Measurements from ENCODE around the gene EIF2D.

The EIF2D gene

DNA sequence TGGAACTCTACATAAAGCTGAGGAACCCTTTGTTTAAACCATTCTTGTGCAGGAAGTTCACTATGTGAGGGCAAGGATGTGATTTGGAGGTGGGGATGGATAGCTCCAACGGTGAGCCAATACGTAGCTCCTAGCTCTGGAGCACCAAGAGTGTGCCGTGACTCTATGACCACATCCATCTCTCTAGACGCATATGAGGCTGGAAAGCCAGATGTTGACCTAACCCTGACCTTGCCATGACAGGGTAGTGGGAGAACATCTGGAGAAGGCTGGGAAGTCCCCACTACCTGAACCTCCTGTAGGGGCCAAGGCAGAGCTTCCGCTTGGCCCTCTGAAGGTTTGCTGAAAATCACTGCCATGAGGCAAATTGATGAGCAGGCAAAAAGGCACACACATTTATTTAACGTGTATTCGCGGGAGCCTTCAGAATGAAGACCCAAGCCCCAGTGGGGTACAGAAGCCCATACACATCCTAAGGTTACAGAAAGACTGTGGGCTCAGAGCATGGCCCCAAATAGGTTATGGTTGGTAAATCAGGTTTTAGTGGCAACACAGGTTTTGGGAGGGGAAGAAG is 43.4 kb downstream of the EIF2D start:
- no peak for DNase-seq

DNA sequence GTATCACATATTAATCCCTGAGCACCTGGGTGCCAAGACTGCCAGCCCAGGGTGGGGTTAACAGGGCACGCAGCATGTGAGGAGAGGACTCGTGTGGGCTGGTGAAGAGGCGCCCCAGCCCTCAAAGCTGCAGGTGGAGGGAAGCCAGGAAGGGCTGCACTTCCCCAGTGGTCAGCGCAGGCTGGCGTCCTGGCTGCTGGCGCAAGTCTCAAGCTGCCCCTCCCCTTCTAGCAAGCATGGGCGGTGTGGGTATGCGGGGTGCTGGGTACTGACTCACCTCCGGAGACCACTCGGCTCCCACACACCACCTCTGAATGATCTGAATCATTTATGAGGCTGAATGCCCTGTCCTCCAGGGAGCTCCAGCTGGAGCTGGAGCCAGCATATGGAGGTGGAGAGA is 44.0 kb downstream of the EIF2D start:
- no peak for DNase-seq

DNA sequence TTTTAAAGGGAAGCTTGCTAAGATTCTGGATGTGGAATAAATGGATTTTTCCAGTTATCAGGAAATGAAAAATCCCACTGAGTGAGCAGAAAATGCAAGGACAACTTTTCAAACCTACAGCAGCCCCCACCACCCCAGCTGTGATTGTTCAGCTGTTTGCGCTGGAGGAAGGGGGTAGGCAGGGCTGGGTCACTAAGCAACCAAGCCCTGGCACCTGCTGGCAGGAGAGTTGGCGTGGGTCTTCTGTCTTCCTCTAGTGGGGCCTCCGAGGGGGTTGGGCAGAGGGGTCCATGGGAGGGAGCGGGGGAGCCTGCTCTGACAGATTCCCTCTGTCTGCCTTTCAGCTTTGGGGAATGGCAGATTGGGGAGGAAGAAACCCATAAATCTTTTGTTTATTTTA is 45.3 kb downstream of the EIF2D start:
- DNase-seq, result no peak

DNA sequence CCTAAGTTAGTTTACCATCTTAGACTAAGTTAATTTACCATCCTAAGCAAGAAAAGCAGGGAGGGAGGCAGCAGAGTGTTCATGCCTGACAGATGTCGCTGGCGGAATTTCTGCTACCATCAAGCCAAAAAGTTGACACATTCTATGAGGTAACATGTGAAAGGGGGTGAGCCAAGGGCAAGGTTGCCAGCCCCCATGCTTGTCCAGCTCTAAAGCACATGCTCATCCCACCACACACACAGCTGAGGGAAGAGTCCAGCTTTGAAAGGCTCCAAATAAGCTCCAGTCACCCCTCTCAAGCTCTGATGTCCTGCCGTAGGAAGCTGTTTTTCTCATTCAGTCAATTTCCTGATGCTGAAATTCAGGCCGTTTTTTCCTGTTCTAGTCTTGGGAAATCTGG is 46.3 kb downstream of the EIF2D start:
- DNase-seq, result no peak

DNA sequence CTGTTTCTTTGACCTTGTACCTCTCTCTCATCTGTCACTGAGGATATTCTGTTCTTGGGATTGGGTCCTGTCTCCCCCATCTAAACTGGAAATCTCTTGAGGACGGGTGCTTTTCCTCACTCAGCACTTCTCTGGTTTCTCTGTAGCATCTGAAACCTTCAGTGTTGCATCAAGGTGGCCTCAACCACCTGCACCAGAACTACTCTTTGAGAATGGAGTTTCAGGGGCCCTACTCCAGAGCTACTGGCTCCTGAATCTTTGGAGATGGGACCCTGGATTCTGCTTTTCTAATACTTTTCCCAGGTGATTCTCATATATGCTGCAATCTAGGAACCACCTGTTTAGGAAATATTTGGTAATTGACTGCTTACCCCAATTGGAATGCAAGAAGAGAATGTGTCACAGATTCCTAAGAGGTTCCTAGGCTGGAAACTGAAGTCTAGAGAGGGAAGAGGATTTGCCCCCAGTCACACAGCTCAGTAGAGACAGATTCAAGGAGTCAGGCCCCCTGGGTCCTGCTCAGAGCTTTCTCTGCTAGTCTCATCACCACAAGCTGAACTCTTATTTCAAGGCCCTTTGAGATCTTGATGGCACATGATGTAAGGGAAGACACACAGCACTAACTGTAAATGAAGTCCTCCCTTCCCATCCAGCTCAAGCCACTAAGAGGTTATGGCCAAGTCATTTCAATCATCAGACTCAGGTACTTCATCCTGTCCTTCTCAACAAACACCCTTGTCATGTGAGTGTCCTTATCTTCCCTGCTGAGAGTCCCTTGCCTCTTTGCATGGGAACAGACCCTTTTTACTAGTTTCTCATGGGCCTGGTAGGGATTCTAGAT is 48.7 kb downstream of the EIF2D start:
- DNase-seq, result no peak

DNA sequence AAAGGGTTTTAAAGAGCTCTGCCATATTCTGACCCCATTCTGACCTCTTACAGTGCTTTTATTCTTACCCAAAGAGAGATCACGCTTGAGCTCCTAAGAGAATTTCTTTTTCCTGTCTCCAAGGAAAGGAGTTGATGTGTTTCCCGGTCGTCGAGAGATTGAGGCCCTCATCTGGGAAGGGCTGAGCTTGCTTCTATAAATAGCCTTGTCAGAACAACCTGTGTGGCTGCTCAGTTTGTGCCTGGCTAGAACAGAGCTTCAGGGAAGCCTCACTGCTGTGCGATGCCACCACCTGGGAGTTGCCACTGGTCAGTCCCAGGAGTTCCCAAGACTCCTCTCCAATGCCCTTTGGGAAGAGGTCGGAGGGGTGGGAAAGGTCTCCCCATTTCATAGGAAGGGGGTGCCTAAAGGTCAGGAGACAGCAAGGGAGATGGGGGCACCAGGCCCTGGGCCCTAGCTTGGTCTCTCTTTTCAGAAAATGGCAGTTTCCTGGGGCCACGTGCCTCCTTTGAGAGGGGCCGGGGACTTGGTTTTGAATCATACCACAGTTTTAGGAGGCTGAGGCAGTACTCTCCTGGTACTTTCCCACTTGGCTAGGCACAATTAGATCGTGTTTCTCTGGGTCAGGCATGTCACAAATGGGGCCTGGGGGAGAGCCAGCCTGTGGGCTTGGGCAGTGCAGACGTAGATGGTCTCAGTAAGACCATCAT is 52.1 kb downstream of the EIF2D start:
- DNase-seq, result no peak

DNA sequence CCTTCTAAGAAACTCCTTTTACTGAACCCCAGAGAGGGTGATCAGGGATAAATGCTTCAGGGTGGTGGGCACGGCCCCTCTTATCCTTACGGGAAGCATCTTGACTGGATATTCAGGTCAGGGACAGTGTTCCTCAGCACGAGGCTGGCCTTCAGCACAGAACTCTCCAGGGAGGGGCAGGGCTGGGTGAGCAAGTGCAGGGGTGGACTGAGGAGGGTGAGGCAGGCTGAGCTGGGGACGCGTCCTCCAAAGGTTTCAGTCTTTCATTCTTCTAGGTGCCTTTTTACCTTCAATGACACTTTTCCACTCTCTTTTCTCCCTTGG is 52.6 kb downstream of the EIF2D start:
- DNase-seq, result no peak

DNA sequence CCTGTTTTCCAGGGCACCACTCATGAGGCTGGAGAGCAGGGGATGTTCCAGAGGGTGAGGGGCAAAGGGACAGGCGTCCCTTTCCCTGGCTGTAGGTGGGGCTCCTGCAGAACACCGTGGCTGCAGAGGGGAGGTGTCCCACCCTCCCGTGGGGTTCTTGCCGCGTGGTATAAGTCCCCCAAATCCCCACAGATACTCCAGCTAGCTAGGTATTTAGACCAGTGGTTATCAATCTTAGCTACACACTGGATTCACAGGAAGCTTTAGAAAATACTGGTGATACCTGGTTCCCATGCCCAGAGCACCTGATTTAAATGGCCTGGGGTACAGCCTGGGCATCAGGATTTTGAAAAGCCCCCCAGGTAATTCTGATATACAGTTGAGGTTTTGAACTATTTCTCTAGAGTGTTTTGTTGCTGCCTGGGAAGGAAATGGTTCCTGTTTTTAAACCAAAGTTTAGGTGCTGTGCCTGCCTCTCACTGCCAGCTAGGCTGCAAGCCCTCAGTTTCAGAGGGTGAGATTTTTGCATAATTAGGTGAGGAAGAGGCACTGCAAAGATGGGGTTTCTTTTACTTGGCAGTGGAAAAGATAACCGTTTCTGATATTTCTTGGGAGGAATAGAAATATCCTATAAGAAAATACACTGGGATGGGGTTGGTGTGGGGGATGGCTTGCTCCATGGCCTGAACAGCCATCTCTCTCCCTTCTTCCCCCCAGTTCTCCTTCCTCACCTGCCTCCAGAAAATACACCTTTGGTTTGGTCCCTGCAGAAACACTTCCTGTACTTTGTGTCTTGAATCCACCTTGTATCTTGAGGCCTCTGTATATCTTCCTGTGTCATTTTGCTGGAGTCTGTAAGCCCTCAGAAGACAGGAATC is 53.2 kb downstream of the EIF2D start:
- DNase-seq, result no peak

DNA sequence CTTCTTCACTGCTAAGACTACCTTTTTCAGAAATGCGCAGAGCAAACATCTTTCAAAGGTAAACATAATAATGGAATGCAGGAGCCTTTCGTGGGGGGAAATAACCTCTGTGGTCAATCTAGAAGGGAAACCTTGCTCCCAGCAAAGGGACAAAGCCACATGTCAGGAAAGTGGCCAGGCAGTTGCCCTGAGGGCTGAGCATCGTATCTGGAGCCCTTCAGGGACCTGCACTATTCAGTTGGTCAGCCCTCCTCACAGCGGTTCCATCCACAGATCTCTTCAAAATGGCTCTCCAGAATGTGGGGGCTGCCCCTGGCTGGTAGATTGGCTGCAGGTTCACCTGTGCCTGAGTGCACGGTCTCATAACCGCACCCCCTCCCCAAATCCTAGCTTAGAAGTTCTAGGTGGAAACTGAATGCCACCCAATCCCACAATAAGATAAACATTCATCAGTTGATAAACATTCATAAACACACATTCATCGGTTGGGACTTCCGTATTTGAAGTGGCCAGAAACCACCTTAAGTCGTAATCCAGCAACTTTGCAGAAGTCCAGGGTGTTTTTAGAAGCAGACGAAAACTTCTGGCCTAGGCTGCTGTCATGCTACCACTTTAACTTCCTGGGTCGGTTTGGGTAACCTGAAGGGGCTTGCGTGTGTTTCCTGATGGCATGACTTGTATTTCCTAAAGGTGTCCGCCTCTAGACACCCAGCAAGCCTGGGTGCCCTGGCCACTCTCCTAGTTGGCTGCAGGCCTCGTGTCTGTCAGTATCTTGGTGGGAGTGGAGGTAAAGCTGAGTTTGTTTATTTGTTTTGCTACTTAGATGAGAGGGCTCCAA is 54.4 kb downstream of the EIF2D start:
- no peak for DNase-seq

DNA sequence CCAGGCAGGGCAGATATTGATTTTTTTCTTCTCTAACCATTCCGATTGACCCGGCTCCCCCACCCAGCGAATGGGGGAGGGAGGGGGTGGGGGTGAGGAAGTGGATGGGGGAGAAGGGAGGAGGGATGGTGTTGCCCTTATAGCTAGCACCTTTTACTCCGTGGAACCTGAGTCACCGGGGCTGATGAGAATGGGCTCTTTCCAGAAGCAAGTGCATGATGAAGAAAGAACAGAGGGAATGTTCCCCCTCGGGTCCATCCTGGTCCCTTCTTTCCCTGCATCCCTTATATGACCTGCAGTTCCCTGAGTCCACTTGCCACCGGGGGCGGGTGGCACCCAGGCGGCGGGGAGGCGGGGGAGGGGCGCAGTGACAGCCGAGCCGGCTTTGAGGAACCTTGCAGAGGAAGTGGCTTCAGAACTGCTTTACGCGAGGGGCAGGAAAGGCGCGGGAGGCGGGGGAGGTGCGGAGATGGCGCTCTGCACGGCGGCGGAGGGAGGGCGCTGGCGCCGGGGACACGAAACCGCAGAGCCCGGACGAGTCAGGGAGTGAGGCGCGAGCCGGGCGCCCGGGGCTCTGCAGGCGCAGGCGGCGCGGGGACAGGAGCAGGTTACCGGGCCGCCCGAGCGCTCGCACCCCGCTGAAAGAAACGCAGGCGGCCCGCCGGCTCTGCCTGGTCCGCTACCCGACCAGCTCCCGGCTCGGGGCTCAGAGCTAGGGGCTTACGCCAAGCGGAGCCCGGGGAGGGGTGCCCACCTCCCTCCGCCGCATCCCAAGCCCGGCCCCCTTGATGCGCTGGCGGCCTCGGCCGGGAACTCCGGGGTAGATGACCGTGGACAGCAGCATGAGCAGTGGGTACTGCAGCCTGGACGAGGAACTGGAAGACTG is 55.3 kb downstream of the EIF2D start:
- DNase-seq, result peak; percentile 45

DNA sequence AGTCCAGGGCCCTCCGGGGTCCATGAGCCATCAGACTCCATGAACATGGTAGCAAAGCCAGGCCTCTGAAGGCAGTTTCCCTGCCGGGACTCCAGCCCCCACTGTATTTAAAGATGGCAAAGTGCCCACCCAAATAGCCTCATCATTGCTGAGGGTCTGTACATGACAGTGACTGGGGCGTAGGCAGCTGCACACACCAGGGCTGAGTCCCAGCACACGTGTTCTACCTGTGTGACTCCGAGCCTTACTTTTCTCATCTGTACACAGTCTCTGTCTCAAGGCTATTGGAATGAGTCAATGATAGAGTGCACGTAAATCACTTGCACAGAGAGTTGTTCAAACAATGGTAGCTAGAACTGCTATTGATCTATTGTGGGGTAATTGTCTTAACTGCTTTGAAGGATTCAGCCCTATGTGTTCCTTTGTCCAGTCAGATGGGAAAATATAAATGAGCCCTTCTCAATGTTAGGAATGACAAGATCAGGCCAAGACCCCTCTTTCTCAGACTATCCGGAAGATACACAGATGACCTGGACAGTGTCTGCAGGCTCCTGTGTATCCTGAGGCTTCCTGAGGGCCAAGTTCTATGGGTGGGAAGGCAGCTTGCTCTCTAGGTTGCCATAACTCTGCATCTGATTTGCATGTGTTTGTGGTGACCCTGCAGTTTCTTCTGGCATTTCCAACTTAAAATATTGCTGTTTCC is 56.1 kb downstream of the EIF2D start:
- DNase-seq, result no peak

DNA sequence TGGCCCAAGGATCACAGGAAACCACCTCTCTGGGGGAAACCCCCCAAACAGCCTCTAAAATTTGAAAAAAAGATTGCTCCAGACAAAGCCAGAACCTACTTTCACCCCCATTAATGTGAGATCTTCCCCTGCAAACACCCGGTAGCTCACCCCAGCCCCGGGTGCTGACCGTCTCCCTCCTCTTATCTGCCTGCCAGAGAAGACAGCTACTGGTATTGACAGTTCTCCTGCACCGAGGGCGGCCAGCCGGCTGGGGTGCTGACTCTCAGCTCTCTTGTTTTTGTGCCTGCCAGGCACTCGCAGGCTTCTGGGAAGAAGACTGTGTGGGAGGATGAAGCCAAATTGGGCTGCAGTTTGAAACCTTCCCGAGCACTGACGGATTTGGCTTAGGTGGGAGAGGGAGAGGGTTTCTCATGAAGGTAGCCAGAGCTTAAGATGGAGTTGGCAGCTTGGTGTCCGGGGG is 56.8 kb downstream of the EIF2D start:
- no peak for DNase-seq

DNA sequence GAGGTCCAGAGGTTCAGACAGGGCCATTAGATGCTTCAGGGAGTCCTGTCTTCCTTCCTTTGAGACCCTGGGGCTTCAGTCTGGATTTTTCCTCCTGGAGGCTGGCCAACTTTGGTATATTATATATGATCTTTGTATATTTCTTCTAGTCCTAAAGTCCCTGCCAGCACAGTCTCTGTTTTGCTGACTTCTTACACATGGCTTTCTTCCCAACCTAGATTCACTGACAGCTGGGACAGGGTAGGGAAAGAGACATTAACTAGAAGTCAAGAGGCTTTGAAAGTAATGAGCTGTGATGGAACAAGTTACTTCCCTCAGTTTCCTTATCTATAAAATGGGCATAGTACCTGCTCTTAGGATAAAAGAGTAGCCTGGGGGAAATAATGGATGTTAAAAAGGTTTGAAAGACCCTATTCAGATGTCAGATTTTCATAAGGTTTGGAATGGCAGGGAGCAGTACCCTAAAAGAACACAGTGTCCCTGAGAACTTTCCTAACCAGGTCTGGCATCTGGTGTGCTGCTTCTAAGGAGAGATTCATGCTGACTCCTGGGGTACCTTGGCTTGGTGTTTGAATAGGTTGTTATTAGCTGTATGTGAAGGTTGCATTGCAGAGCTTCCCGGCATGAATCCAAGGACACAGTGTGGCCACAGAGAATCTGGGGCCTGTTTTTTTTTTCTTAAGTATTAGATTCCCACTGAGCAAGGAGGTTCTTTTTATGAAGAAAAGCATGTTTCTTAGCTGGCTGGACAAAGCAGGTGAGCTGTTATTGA is 57.4 kb downstream of the EIF2D start:
- no peak for DNase-seq

DNA sequence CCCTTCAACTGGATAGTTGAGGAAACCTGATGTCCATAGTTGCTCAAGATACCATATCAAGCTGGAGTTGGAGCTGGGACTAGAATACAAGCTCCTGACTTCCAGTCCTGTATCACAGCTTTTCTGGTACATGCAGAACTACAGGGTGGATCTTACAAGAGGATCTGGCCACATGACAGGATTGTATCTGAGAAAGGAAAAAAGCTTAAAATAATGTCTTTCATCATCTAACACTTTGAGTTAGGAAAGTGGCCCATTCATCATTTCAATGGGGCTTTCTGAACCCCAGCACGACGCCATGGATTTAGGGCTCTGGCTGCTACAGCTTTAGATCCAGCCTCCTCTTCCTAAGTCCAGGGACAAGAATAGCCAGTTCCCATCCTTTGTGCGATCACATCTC is 58.1 kb downstream of the EIF2D start:
- DNase-seq, result no peak

DNA sequence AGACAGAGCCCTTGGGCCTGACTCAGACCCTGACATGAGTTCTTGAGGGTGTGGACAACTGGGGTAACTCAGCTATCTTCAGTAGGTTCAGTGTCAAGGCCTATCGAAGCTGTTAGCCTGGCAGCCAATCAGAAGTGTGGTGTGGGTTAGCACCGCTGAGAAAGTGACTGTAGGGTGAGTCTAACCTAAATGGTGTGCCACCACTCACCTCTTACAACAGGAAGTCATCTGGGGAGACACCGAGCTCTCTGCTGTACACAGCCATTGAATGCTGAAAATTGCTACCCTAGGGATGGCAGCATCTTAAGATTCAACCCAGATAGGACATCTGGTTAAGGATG is 60.3 kb downstream of the EIF2D start:
- no peak for DNase-seq

DNA sequence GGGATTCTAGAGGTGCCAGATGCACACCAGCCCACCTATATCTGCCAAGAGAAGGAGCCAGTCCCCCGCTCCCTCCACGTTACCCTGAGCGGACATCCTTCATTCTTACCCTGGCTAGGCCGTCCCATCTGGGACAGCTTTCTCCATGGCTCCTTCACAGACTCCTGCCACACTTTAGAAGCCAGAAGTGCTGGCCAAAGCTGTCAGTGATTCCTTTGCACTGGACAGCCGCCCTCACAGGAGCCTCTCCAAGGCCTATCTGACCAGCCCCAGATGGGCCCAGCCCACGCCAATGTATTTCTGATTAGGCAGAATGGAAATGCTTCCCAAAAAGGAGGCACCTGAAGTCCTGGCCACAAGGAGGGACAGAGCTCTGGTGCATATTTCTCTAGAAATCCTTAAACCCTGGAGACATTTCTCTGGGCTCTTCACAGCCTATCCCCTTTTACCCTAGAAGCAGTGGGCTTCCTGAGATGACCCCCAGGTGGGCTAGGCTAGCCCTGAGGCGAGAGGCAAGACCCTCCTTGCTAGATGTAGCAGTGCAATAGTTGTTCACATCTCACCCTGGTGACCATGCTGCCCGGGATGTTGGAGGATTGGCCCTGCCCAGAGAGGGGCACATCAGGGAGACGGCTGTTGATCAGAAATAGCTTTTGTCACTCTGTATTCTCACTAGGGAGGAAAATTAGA is 60.8 kb downstream of the EIF2D start:
- DNase-seq, result no peak

DNA sequence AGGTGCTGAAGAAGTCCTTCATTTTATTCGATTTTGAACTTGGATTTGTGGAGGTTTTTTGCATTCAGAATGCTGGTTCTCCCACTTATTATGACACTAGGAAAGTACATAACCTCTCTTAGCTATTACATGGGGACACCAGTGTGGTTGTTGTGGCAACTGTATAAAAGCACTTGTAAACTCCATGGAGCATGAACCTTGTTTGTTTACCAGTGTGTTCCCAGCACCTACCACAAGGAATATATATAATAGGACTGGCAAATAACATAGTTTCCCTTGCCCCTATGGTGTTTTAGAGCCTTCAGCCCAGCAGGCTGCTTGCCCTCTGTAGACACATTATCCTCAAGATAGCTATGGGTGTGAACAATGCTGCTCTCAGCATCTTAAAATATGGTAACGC is 61.8 kb downstream of the EIF2D start:
- no peak for DNase-seq

DNA sequence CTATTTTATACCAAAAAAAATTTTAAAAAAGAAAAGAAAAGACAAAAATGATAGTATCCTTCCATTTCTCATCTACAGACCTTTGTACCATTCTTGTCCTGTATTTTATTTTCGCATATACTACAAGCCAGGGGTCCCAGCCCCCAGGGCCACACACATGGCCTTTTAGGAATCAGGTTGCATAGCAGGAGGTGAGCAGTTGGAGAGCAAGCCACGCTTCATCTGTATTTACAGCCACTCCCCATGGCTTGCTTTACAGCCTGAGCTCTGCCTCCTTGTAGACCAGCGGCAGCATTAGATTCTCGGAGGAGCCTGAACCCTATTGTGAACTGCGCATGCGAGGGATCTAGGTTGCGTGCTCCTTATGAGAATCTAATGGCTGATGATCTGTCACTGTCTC is 65.2 kb downstream of the EIF2D start:
- no peak for DNase-seq

DNA sequence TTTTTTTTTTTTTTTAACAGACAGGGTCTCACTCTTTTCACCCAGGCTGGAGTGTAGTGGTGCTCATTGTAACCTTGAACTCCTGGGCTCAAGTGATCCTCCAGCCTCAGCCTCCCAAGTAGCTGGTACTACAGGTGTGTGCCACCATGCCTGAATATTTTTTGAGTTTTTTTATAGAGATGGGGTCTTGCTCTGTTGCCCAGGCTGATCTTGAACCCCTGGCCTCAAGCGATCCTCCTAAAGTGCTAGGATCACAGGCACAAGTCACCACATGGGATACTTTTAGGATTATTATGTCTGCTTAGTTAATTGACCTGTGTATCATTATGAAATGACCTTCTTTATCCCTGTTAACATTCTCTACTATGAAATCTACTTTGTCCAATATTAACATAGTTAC is 66.9 kb downstream of the EIF2D start:
- no peak for DNase-seq
